ENCODE results near the gene GIMD1.
"Not testable (repeated sequence)": the region's sequence is repeated elsewhere in the genome, so short reads cannot be mapped to it uniquely, and the experiment has no call there.

The GIMD1 gene

GRCh38 chr4:106325800-106326199, 42.8 kb downstream of the GIMD1 start:
- DNase-seq (ENCODE audit: low read depth in 2 of 2), result no peak
- no peak for TF ChIP-seq CTCF (IDR thresholded peaks at IDR 0.05; ENCODE audit: low read depth, low read length)
- no peak overlapping the region for H3K4me3 ChIP-seq (replicated peaks in 1 of 2; ENCODE audit: low read depth in 2 of 2, low read length in 2 of 2)

GRCh38 chr4:106323119-106323518, 45.5 kb downstream of the GIMD1 start:
- DNase-seq (ENCODE audit: low read depth in 2 of 2), result no peak
- H3K4me3 ChIP-seq (replicated peaks in 1 of 2; ENCODE audit: low read depth in 2 of 2, low read length in 2 of 2), result no peak overlapping the region
- no peak for TF ChIP-seq CTCF (IDR thresholded peaks at IDR 0.05; ENCODE audit: low read depth, low read length)

- not testable (repeated sequence) for DNase-seq (ENCODE audit: low read depth in 2 of 2); H3K4me3 ChIP-seq (replicated peaks in 1 of 2; ENCODE audit: low read depth in 2 of 2, low read length in 2 of 2)
Observed at GRCh38 chr4:106321814-106322213, 46.8 kb downstream of the GIMD1 start.

GRCh38 chr4:106321168-106321567, 47.4 kb downstream of the GIMD1 start:
- DNase-seq (ENCODE audit: low read depth in 2 of 2); H3K4me3 ChIP-seq (replicated peaks in 1 of 2; ENCODE audit: low read depth in 2 of 2, low read length in 2 of 2): not testable (repeated sequence)

- DNase-seq (ENCODE audit: low read depth in 2 of 2), result no peak
- H3K4me3 ChIP-seq (replicated peaks in 1 of 2; ENCODE audit: low read depth in 2 of 2, low read length in 2 of 2), result no peak overlapping the region
- no peak for TF ChIP-seq CTCF (IDR thresholded peaks at IDR 0.05; ENCODE audit: low read depth, low read length)
Observed at GRCh38 chr4:106320235-106320634, 48.3 kb downstream of the GIMD1 start.

GRCh38 chr4:106318511-106318910, 50.1 kb downstream of the GIMD1 start:
- no peak for TF ChIP-seq CTCF (IDR thresholded peaks at IDR 0.05; ENCODE audit: low read depth, low read length)
- H3K4me3 ChIP-seq (replicated peaks in 1 of 2; ENCODE audit: low read depth in 2 of 2, low read length in 2 of 2), result no peak overlapping the region
- no peak for DNase-seq (ENCODE audit: low read depth in 2 of 2)

- no peak for DNase-seq (ENCODE audit: low read depth in 2 of 2)
- peak overlapping the region in 1 of 2 donors; percentile 90 for H3K4me3 ChIP-seq (replicated peaks in 1 of 2; ENCODE audit: low read depth in 2 of 2, low read length in 2 of 2)
- no peak for TF ChIP-seq CTCF (IDR thresholded peaks at IDR 0.05; ENCODE audit: low read depth, low read length)
Observed at GRCh38 chr4:106317815-106318214, 50.8 kb downstream of the GIMD1 start.

GRCh38 chr4:106316773-106317409, 51.7 kb downstream of the GIMD1 start:
- TF ChIP-seq CTCF (IDR thresholded peaks at IDR 0.05; ENCODE audit: low read depth, low read length), result no peak
- peak in 1 of 2 donors; percentile 14 for DNase-seq (ENCODE audit: low read depth in 2 of 2)

More at GRCh38 chr4:106316773-106317409, 51.7 kb downstream of the GIMD1 start:
- H3K4me3 ChIP-seq (replicated peaks in 1 of 2; ENCODE audit: low read depth in 2 of 2, low read length in 2 of 2), result peak overlapping the region; percentile 90 to 96

Measured in cardiac fibroblast (primary cell).